ENCODE results near the gene THAP10. TPM values are rescaled to one million over a fixed set of nuclear protein-coding genes. Genes with fewer than 3 reads are reported as not detected.

Gene THAP10
- total RNA-seq, 1 donor from 2014 or later, result 1.7 TPM

Other genes starting within 250 kb of the THAP10 start
- 259 and 264 TPM in 2 replicates for gene UACA, start 128.9 kb downstream of the THAP10 start, total RNA-seq
- 119 and 123 TPM in 2 replicates for gene LARP6, start 38.3 kb downstream of the THAP10 start, total RNA-seq
- gene LRRC49, start 393 bp upstream of the THAP10 start, total RNA-seq, result 8.9 and 12.5 TPM in 2 replicates
- gene THSD4, start 223.0 kb upstream of the THAP10 start, total RNA-seq, result 4.5 and 5.7 TPM in 2 replicates